Peyer's patch (tissue), 4 donors: ENCODE results near the gene DSG4.

Source experiments
- CTCF ChIP-seq, 6 experiments: fragments of 450-650 bp in 4 of 6; fragments of 200-600 bp in 2 of 6; sonication (generic) in 1 of 6; IDR thresholded peaks; one replicate each; pipeline ENCODE4 v1.5.1; 2017 to 2019; ENCODE audit warnings: antibody characterized with exemption in 6 of 6, mild to moderate bottlenecking in 3 of 6, moderate library complexity in 1 of 6
- POLR2A ChIP-seq, 2 donors: fragments of 450-650 bp; IDR thresholded peaks; one replicate each; pipeline ENCODE4 v1.5.1; 2017; ENCODE audit warnings: antibody characterized with exemption in 2 of 2, mild to moderate bottlenecking in 2 of 2, moderate library complexity in 2 of 2

- peak in 1 of 6 experiments; percentile 4 for TF ChIP-seq CTCF (IDR thresholded peaks at IDR 0.05)
- no peak for TF ChIP-seq POLR2A (IDR thresholded peaks at IDR 0.05)
Measured at GRCh38 chr18:31399306-31400032, 22.9 kb downstream of the DSG4 start.
